ENCODE measurements around the gene GTSF1L.
A peak's percentile ranks its signal among the peaks of the same experiment; 100 is the strongest.

GTSF1L gene

DNA sequence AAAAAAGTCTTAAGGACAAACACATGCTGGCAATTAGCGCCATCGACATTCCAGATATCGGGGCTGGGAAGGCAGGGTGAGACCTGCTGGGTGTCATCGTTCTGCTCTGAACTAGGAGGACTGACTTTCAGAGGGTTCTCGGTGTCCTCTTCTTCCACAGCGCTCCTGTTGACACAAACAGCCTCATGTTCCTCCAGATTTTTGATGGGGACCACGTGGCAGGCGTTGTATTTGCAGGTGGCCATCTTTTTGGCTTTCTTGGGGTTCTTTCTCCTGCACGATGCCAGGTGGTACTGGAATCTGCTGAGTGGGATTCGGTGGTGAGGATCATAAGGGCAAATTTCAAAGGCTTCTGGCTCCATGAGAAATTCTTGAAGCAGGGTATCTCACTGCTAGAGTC, 469 bp downstream of the GTSF1L start:
- Histone ChIP-seq H3K4me3 (replicated peaks; ENCODE audit: insufficient read depth, low read length) (no peak overlapping the region), H3K27me3 (ENCODE audit: insufficient read depth, poor library complexity, severe bottlenecking) (no peaks in the 10 kb centered on the region), H3K27ac (replicated peaks) (peak overlapping the region; percentile 92)
- TF ChIP-seq POLR2AphosphoS5 (IDR thresholded peaks at IDR 0.05; ENCODE audit: low read depth) (no peak), GABPA (IDR thresholded peaks at IDR 0.05; ENCODE audit: low read depth) (no peak), SPI1 (IDR thresholded peaks at IDR 0.05; ENCODE audit: borderline replicate concordance, low read depth) (no peak)
- TF ChIP-seq, protein P1, sequence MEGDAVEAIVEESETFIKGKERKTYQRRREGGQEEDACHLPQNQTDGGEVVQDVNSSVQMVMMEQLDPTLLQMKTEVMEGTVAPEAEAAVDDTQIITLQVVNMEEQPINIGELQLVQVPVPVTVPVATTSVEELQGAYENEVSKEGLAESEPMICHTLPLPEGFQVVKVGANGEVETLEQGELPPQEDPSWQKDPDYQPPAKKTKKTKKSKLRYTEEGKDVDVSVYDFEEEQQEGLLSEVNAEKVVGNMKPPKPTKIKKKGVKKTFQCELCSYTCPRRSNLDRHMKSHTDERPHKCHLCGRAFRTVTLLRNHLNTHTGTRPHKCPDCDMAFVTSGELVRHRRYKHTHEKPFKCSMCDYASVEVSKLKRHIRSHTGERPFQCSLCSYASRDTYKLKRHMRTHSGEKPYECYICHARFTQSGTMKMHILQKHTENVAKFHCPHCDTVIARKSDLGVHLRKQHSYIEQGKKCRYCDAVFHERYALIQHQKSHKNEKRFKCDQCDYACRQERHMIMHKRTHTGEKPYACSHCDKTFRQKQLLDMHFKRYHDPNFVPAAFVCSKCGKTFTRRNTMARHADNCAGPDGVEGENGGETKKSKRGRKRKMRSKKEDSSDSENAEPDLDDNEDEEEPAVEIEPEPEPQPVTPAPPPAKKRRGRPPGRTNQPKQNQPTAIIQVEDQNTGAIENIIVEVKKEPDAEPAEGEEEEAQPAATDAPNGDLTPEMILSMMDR (IDR thresholded peaks at IDR 0.05; ENCODE audit: insufficient read depth, low read length): no peak
- TF ChIP-seq, protein P2, sequence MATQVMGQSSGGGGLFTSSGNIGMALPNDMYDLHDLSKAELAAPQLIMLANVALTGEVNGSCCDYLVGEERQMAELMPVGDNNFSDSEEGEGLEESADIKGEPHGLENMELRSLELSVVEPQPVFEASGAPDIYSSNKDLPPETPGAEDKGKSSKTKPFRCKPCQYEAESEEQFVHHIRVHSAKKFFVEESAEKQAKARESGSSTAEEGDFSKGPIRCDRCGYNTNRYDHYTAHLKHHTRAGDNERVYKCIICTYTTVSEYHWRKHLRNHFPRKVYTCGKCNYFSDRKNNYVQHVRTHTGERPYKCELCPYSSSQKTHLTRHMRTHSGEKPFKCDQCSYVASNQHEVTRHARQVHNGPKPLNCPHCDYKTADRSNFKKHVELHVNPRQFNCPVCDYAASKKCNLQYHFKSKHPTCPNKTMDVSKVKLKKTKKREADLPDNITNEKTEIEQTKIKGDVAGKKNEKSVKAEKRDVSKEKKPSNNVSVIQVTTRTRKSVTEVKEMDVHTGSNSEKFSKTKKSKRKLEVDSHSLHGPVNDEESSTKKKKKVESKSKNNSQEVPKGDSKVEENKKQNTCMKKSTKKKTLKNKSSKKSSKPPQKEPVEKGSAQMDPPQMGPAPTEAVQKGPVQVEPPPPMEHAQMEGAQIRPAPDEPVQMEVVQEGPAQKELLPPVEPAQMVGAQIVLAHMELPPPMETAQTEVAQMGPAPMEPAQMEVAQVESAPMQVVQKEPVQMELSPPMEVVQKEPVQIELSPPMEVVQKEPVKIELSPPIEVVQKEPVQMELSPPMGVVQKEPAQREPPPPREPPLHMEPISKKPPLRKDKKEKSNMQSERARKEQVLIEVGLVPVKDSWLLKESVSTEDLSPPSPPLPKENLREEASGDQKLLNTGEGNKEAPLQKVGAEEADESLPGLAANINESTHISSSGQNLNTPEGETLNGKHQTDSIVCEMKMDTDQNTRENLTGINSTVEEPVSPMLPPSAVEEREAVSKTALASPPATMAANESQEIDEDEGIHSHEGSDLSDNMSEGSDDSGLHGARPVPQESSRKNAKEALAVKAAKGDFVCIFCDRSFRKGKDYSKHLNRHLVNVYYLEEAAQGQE (IDR thresholded peaks at IDR 0.05; ENCODE audit: insufficient replicate concordance, low read depth): no peak
- no peak for DNase-seq (ENCODE audit: low read depth in 1 of 2, low spot score in 1 of 2)

DNA sequence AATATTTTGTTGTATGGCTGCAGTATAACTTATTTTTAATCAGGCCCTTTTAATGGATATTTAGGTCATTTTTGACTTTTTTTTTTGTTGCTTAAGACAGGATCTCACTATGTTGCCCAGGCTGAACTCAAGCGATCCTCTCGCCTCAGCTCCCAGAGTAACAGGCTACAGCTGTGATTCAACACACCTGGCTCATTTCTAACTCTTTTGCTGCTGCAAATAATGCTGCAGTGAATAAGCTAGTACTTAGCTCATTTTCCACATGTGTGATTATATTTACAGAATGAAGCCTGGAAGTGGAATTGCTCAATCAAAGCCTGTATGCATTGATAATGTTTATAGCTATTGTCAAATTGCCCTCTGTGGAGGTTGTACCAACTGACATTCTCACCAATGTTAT, 1.1 kb downstream of the GTSF1L start:
- peak in 1 of 2 experiments; percentile 61 for DNase-seq (ENCODE audit: low read depth in 1 of 2, low spot score in 1 of 2)
- no peak overlapping the region for H3K4me3 ChIP-seq (replicated peaks; ENCODE audit: insufficient read depth, low read length)
- H3K27me3 ChIP-seq (ENCODE audit: insufficient read depth, poor library complexity, severe bottlenecking): no peaks in the 10 kb centered on the region
- H3K27ac ChIP-seq (replicated peaks): peak overlapping the region; percentile 92
- TF ChIP-seq, protein P1 (IDR thresholded peaks at IDR 0.05; ENCODE audit: insufficient read depth, low read length): no peak
- no peak for TF ChIP-seq GABPA (IDR thresholded peaks at IDR 0.05; ENCODE audit: low read depth)
- TF ChIP-seq, protein P2 (IDR thresholded peaks at IDR 0.05; ENCODE audit: insufficient replicate concordance, low read depth): no peak

DNA sequence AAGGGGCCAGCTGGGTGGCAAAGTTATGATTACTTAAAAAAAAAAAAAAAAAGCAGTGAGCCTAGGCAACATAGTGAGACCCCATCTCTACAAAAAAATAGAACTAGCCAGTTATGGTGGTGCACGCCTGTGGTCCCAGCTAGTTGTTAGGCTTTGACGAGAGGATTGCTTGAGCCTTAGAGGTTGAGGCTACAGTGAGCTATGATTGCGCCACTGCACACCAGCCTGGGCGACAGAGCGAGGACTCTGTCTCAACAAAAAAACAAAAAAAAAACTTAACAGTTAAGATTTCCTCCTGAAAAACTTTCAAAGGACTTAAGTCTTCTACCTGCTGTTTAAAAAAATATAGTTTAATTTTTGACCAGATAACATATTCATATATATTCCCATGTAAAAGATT, 2.4 kb downstream of the GTSF1L start:
- DNase-seq (ENCODE audit: low read depth in 1 of 2, low spot score in 1 of 2): peak in 1 of 2 experiments; percentile 86
- TF ChIP-seq POLR2AphosphoS5 (IDR thresholded peaks at IDR 0.05; ENCODE audit: low read depth): no peak
- Histone ChIP-seq H3K27me3 (ENCODE audit: insufficient read depth, poor library complexity, severe bottlenecking) (no peaks in the 10 kb centered on the region), H3K27ac (replicated peaks) (peak overlapping the region; percentile 92), H3K4me3 (replicated peaks; ENCODE audit: insufficient read depth, low read length) (no peak overlapping the region)

DNA sequence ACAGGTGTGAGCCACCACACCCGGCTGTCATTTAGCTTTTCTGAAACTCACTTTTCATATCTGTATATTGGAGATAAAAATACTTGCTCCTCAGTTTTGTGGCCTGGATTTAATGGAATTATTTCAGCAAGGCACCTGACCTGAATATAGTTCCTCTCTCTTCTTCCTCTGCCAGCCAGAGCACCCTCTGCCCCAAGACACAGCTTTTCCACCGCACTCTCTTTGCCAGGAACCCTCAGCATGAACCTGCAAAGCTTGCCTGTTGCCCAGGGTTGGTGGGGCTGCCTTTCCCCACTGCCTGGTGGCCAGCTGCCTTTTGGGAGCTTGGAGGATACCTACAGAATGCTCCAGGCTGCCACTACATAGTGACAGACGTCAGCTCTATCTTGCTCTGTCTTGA, 3.1 kb downstream of the GTSF1L start:
- Histone ChIP-seq H3K27ac (replicated peaks) (peak overlapping the region; percentile 92), H3K4me3 (replicated peaks; ENCODE audit: insufficient read depth, low read length) (no peak overlapping the region), H3K27me3 (ENCODE audit: insufficient read depth, poor library complexity, severe bottlenecking) (no peaks in the 10 kb centered on the region)
- DNase-seq (ENCODE audit: low read depth in 1 of 2, low spot score in 1 of 2): peak in 1 of 2 experiments; percentile 58
- TF ChIP-seq, protein P2 (IDR thresholded peaks at IDR 0.05; ENCODE audit: insufficient replicate concordance, low read depth): no peak
- TF ChIP-seq SPI1 (IDR thresholded peaks at IDR 0.05; ENCODE audit: borderline replicate concordance, low read depth): peak; percentile 65; the same call in 1 of the 2 replicates

All from HL-60 (cell line).